ENCODE measurements around the gene HLCS. TPM values are rescaled to one million over a fixed set of nuclear protein-coding genes. Genes with fewer than 3 reads are reported as not detected.

HLCS gene
- total and polyA plus RNA-seq, 2 of the 8 experiments (the other 6 are each of a cell fraction or from before 2014, with no cell fraction given), result 4.7 to 12.2 TPM

DNA sequence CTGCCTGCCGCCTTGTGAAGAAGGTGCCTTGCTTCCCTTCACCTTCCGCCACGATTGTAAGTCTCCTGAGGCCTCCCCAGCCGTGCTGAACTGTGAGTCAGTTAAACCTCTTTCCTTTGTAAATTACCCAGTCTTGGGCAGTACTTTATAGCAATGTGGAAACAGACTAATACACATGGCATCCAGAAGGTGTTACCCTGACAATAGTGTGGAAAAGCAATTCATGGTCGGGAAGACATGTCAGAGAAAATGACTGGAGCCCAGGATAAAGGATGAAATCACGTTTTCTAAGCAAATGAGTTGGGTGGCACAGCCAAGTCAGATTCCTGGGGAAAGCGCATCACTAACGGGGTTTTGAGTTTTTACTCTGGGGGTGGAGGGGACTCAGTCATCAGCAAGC lies 76.4 kb downstream of the HLCS start:
- peaks cover 0 to 8% (median 3%) of the 10 kb centered on the region in 4 experiments; a peak in 4 of 7 replicates for H3K4me1 ChIP-seq (replicated peaks in 1 of 4; ENCODE audit: control insufficient read depth in 3 of 4, insufficient read depth in 4 of 4, low read length in 3 of 4)
- H2BK20ac ChIP-seq (ENCODE audit: low read length), result no peak overlapping the region
- H4K91ac ChIP-seq (replicated peaks; ENCODE audit: insufficient read length, low read length), result no peak overlapping the region
- H3K79me1 ChIP-seq (ENCODE audit: low read depth, low read length), result no peaks in the 10 kb centered on the region
- no peaks in the 10 kb centered on the region for H3K36me3 ChIP-seq (ENCODE audit: control insufficient read depth in 2 of 4, insufficient read depth in 4 of 4, low read length in 3 of 4)
- no peaks in the 10 kb centered on the region for H3K9me3 ChIP-seq (ENCODE audit: insufficient read depth in 2 of 2, low read depth in 1 of 2, low read length in 1 of 2)
- no peak overlapping the region for H2AFZ ChIP-seq (ENCODE audit: low read length)
- no peak overlapping the region for H3K27ac ChIP-seq (ENCODE audit: low read depth, low read length)
- 82% methylated on average over 8 of the region's 8 CpGs; no CpG with 5 or more reads in 1 of the 2 experiments for WGBS, 2 experiments (ENCODE audit: extremely low coverage in 1 of 2, insufficient coverage in 1 of 2, insufficient read length in 1 of 2, insufficient replicate concordance in 2 of 2, low coverage in 1 of 2, low lambda C conversion rate in 2 of 2, missing lambda C conversion rate in 1 of 2)
- H2BK15ac ChIP-seq (ENCODE audit: low read length), result no peak overlapping the region
- H2BK12ac ChIP-seq (ENCODE audit: low read depth, low read length), result no peak overlapping the region
- H3K4me3 ChIP-seq (ENCODE audit: extremely low read depth in 1 of 4, insufficient read depth in 2 of 4, low read depth in 3 of 4, low read length in 4 of 4), result no peak overlapping the region
- no peak overlapping the region for H4K8ac ChIP-seq (ENCODE audit: extremely low read depth, insufficient read depth, low read length)
- H4K20me1 ChIP-seq (replicated peaks in 1 of 2; ENCODE audit: control insufficient read depth in 1 of 2, insufficient read depth in 2 of 2, low read length in 2 of 2), result no peaks in the 10 kb centered on the region
- no peak overlapping the region for H3K14ac ChIP-seq (ENCODE audit: insufficient read length)
- no peaks in the 10 kb centered on the region for H3K23me2 ChIP-seq (ENCODE audit: low read depth, low read length)
- FAIRE-seq, result no peak
- no peak overlapping the region for H3K18ac ChIP-seq (ENCODE audit: extremely low read depth, low read length)
- H3K23ac ChIP-seq (ENCODE audit: insufficient read length), result no peak overlapping the region
- no peak overlapping the region for H3K4ac ChIP-seq (replicated peaks; ENCODE audit: insufficient read length, low read depth, low read length)
- H3K56ac ChIP-seq (replicated peaks; ENCODE audit: insufficient read length, low read depth, low read length), result no peak overlapping the region
- no peak overlapping the region for H2BK120ac ChIP-seq (replicated peaks; ENCODE audit: low read depth, low read length)
- H3K27me3 ChIP-seq (replicated peaks in 1 of 4; ENCODE audit: control insufficient read depth in 3 of 4, extremely low read depth in 1 of 4, insufficient read depth in 3 of 4, low read length in 3 of 4), result no peaks in the 10 kb centered on the region
- no peaks in the 10 kb centered on the region for H3K79me2 ChIP-seq (ENCODE audit: control insufficient read depth in 1 of 2, insufficient read depth in 2 of 2, low read length in 2 of 2)
- H4K5ac ChIP-seq (ENCODE audit: insufficient read length, low read depth, low read length), result no peak overlapping the region
- no peak overlapping the region for H3K9ac ChIP-seq (replicated peaks in 1 of 4; ENCODE audit: extremely low read depth in 1 of 4, low read depth in 3 of 4, low read length in 3 of 4)
- no peak overlapping the region for H2BK5ac ChIP-seq (ENCODE audit: low read depth, low read length)
- ChIA-PET POLR2A (ENCODE audit: partially characterized antibody) (no interaction called here), CTCF (ENCODE audit: partially characterized antibody) (no interaction called here)
- H2AK5ac ChIP-seq (ENCODE audit: low read depth, low read length), result no peak overlapping the region
- DNase-seq (ENCODE audit: low read depth in 1 of 2, low spot score in 2 of 2), result no peak
- H3K4me2 ChIP-seq (ENCODE audit: insufficient read depth in 1 of 2, low read depth in 2 of 2, low read length in 2 of 2), result no peak overlapping the region
- TF ChIP-seq SP1 (IDR thresholded peaks at IDR 0.05; ENCODE audit: low read depth, low read length), result no peak
- TF ChIP-seq JUN (IDR thresholded peaks at IDR 0.05; ENCODE audit: low read depth, low read length), result no peak
- no peak for TF ChIP-seq SP4 (IDR thresholded peaks at IDR 0.05; ENCODE audit: low read length)
- TF ChIP-seq HDAC2 (IDR thresholded peaks at IDR 0.05; ENCODE audit: borderline replicate concordance in 1 of 2, low read depth in 2 of 2, low read length in 2 of 2), result no peak
- TF ChIP-seq TCF12 (IDR thresholded peaks at IDR 0.05; ENCODE audit: low read depth, low read length), result no peak

All from H1 (cell line).